HG03575 (cell line): Measurements from ENCODE around the gene CACNA1C.

Source experiments
- ATAC-seq: cut with Tn5 transposase; IDR thresholded peaks from one replicate; pipeline ENCODE4 v1.9.1; 2021; ENCODE audit not compliant: unreplicated experiment, insufficient number of reproducible peaks, low FRiP score; ENCODE audit errors: extremely low read depth

The CACNA1C gene

DNA sequence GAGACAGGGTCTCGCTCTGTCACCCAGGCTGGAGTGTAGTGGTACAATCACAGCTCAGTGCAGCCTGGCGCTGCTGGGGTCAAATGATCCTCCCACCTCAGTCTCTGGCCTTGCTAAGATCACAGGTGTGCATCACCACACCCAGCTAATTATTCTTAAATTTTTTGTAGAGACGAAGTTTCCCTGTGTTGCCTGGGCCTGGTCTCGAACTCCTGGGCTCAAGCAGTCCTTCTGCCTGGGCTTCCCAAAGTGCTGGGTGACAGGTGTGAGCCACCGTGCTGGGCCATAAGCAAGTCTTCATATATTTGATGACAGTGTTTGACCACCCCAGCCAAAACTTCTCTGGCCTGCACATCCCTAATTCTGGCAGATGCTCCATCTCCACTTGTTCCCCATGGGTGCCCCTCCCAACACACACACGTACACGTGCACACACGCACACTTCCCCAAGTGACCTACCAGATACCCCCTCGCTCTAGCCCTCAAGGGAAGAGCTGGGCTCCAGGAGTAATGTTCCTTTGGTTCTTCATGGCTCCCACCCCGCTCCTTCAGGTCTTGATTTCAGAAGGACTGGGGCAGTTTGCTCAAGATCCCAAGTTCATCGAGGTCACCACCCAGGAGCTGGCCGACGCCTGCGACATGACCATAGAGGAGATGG lies 637.7 kb downstream of the CACNA1C start:
- no peak for ATAC-seq

DNA sequence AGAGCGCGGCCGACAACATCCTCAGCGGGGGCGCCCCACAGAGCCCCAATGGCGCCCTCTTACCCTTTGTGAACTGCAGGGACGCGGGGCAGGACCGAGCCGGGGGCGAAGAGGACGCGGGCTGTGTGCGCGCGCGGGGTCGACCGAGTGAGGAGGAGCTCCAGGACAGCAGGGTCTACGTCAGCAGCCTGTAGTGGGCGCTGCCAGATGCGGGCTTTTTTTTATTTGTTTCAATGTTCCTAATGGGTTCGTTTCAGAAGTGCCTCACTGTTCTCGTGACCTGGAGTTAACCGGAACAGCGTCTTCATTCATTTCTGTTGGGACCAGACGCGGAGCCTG lies 638.2 kb downstream of the CACNA1C start:
- ATAC-seq: no peak

DNA sequence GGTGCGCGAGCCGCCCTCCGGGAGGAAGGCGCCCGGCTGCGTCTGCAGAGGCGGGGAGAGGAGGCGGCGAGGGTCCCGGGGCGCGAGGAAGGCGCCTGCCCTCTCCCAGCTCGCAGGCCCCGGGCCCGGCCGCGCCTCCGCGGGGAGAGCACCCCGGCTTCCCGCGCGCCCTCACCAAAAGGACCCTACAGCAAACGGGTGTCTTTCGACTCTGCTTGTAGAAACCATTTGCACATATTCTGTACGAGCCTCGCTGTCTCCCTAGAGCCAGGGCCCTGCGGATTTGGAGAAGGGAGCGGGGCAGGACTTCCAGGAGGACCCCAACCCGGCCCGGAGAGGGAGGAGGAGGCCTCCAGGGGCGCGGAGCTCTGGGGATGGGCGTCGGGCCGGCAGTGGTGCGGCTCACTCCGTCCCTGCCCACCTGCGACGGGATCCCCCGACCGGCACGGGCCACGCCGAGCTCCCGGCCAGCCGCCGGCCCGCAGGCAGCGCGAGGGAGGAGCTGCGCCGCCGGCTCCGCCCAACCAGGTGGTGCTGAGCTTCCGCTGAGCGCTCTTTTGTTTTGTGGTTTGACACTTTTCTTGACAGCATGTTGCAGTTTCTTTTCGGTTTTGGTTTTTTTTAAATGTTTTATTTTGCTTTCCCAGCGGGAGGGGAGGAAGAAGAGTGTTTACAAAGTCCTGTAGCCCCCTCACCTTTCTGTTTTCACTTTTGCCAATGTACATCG lies 638.7 kb downstream of the CACNA1C start:
- ATAC-seq: no peak

DNA sequence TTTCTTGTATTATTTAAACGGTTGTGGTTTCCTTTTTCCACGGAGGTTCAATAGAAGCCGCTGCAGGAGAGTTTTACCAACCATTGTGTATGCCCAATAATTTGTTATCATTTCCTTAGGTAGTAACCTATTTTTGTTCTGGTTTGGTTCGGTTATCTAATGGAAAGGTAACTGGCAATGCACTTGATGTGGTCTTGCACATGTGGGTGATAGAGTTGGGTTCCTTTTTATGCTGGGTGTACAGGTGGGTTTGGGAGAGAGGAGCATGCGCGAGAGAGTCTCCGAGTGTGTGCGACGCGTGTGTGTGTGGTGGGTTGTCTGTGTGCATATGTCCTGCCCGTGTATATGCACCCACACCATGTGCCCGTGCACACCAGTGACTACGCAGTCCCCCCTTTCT lies 639.3 kb downstream of the CACNA1C start:
- no peak for ATAC-seq

DNA sequence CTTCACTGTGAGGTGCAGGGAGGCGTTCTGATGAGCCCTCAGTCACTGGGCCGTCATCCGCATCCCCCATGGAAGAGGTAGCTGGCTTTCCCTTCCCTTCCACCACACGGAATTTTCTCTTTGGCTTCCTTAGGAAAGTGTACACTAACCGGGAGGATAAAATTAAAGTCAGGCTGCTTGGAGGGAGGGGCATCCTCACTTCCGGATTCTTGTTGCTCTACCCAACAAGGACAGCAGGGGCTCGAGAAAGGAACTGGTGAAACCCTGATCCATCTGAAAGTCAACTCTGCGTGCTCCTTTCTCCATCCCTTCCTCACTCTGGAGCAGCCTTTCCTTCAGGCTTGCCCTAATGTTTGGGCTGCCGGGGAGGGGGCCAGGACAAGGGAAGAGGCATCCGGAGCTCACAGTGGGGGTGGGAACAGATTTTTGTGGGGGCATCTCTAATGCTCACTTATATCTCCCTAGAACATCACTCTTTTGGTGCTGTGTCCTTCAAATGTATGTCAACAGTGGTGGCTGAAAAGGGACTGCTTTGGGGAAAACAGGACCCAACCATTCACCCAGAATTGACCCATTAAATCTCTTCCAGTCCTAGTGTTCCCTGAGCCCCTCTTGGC lies 640.6 kb downstream of the CACNA1C start:
- no peak for ATAC-seq

DNA sequence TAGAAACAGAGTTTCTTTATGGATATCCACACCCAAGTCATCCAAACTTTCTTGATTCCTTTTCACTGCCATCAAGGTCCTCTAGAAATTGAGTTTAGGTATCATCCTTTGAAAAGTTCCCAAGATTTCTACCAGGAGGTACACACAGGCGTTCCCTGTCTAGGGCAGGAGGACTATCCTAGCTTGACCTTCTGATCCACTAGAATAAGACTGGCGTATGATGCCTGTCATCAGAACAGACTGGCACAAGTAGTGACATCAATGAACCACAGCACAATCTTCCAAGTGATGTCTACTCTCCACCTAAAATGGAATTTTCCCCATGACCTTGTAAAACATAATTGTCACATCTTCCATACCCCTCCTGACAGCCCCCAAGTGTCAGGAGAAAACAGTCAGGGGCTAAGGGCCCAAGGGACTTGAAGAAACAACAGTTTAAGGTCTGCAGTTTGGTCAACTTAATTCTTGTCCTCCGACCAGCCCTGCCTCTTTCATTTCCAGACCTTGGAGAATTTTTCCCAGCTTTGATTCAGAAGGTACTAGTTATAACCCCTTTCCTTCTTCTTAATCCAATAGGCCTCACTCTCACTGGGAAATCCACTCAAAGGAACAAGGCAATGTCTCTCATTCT lies 641.3 kb downstream of the CACNA1C start:
- no peak for ATAC-seq

DNA sequence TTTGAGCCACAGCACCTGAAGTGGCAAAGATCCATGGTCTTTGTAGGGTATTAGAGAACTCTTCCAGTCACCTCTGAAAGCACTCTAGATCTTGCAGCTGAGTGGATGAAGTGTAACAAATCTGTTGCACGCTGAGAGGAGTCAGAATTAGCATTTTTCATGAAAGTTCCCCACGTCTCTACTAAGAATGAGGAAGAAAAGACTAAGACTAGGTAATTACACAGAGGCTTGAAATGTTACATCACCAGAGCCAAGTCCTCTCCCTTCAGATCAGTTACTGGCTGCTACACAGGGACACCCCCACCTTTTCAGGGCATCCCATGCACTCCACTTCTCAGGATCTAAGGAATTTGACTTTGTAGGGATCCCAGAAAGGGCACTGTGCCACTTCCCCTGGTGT lies 643.3 kb downstream of the CACNA1C start:
- no peak for ATAC-seq

DNA sequence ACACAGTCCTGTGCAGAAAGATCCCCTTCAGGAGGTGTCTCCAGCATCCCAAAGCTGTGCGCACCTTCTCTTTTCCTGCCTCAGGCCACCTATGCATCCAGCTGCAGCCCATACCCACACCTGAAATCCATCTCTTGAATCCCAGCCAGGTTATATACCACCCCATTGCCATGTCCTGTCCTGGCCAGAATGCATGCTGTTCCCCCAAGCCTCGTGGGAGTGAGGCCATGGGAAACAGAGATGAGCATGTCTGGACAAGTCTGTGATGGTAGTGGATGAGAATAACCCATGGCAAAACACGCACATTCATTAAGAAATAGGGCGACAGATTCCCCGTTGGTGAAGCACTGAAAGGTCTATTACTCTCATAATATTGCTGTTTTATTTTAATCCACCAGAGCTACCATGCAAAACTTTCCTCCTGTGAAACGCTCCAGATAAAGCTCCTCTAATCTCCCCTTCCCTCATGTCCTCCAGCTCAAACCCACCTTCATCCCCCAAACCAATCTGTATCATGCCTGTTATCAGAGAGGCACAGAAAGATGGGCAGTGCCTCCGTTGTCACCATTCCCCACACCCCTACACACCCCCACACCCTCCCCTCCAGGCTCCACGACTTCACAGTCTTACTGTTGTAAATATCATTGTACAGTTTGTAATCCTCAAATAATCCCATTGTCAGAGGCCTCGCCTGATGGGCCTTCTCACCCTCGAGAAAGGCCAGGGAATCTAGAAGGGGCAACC lies 644.4 kb downstream of the CACNA1C start:
- ATAC-seq: no peak

DNA sequence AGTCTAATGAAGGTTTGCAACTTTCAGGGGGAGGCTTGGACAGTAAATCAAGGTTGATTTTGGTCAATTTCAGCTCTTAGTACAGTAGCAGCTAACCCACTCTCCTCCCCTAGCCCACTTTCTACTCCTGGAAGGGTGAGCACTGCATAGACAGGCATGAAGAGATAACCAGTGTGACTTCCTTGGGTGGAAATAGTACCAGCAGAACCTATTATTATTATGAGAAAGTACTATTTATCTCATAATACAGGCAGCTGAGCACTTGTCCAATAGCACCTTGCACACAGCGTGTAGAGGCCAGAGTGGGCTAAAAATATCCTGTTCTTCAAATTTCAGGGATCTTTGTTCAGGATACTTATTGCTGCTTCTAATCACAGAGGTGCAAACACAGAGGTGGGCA lies 645.8 kb downstream of the CACNA1C start:
- ATAC-seq: no peak

DNA sequence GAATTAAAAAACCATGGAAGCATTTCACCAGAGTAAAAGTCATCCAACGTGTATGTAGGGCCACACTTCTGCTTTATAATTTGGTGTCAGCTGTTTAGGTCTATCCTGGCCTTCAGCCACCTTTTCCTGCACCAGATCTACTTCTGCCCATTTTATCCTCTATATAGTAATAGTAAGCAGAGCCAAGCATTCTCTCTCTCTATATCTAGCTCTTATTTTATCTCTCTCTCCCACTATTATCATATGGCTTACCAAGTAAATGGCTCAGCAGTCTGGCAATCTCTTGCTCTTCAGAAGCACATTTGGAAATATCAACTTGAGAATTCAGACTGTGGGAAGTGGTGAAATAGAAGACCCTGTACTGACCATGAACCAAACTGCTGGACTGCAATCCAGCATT lies 657.9 kb downstream of the CACNA1C start:
- ATAC-seq: no peak

DNA sequence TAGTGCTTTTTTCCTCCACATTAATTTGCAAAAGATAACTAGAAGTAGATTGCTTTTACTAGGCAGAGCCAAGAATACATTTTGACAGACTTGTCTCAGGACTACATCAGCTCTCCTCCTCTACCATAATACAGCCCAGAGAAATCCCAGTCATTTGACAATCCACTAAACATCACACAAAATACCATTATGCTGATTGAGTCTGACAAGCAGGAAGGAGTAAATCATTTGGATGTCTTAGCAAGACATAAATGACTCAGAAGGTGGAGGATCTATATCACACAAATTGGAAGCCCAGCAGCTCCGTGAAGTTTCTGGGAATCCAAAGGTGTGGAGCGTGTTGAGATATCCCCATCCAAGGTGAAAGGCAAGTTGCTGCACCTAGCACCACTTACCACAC lies 666.6 kb downstream of the CACNA1C start:
- ATAC-seq: no peak

DNA sequence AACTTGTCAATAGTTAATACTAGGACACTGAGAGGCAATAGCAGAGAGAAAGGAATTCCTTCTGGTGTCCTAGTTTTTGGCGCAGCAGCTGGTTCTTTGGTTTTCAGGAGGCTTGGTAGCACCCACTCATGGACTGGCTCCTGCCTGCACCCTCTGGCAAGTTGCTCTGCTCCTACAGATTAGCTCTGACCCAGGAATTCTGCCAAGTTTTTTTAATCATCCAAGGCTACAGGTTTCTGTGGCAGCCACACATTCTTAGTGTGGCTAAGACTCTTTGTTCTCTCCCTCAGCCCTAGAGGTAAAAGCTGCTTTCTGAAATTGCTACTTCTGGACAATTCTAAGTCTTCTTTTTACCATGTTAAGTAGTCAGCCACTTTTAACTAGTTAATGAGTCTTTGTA lies 670.0 kb downstream of the CACNA1C start:
- ATAC-seq: no peak

DNA sequence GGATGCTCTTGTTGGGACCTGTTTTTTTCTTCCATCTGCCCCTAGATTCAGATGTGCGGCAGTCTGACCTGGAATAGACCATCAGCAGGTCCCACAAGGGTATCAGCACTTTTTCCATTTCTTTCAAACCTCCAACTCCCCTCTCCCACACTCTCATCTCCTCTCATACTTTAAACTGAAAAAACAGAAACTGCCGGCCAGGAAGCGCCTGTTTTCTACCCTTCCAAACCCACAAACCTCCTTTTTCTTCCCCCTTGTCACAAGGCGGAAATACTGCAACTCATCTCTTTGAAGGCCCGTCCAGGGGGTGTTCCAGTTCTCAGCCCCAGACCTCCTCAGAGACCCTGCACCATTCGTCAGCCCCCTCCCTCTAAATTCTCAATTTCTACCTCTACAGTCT lies 679.5 kb downstream of the CACNA1C start:
- no peak for ATAC-seq

DNA sequence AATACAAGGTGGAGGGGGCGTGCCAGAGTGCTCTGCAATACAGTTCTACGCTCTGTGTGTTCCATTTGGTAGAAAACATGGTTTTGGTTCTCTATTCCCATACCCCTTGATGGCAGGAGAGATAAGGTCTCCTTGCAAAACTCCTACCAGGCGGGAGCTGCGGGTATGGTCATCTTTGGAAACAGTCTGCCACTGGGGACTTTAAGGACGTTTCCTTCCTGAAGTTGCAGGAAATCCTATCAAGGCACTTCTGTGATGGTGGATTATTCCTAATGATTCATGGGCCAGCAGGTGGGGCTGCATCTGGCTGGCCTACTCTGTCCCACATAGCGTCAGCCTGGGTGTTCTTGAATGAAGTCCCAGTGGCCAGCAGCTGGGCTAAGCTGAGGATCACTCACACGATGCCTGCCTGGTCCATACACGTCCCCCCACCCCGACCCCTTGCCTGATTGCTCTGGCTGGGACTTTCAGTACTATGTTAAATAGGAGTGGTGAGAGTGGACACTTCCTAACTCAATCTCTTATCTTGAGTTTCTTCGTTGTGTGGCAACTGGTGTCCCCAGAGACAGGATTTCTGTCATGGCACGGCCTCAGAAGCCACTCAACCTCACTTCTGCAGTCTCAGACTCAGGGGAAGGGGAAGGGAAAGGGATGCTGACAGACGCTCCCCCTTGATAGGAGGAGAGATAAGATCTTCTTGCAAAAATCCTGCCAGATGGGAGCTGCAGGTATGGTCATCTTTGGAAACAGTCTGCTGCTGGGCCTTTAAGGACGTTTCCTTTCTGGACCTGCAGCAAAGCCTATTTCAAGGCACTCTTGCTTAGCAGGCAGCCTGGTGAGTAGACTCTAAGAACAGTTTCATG lies 680.9 kb downstream of the CACNA1C start:
- no peak for ATAC-seq

DNA sequence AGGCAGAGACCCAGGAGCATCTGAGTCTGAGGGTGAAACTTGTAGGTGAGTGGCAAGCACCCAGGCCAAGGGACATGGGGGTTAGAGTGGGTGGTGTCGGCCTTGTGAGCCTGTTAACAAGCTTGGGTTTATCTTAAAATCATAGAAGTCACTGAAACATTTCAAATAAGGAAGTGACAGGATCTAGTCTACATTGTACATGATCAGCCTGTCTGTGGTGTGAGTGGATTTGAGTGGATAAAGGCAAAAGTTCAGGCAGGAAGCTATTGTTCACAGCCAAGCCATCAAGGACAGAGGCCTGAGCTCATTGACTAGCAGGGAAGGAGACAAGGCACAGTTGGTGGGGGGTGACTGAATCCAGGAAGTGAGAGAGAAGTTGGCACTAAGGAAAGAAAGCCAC lies 682.6 kb downstream of the CACNA1C start:
- no peak for ATAC-seq

DNA sequence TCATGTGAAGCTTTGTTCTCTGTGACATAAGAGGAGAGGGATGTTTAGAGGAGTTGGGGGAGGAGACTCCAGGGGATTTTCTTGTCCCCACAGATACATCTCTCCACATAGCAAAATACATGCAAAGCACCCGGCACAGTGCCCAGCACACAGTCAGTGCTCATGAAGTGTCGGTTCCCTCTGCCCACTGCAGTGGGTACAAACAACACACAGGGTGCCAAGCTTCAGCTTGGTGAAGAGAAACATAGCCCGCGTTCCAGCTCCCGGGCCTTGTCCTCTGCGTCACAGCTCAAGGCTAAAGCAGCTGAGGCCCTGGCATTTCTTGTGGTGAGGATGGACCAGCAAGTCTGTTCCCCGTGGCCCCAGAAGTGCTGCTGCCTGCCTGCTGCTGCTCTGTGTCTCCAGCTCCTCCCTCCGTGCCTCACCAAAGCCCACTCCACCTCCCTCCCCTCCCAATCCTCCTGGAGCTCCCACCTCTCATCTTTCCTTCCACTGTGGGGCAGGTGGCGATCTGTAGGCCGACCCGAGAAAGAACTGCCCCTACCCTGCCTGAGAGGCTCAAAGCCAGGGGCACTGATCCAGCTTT lies 685.0 kb downstream of the CACNA1C start:
- no peak for ATAC-seq

DNA sequence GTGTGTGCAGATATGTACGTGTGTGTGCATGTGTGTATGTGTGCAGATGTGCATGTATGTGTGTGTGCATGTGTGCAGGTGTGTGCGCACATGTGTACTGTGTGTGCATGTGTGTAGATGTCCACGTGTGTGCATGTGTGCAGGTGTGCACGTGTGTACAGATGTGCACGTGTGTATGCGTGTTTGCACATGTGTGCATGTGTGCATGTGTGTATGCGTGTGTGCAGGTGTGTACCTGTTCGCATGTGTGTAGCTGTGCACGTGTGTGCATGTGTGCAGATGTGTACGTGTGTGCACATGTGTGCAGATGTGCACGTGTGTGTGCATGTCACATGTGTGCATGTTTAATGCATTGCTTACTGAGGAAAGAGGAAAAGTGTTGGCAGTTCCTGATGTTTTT lies 686.3 kb downstream of the CACNA1C start:
- no peak for ATAC-seq
